ENCODE results near the gene ABCA1. TPM values are rescaled to one million over a fixed set of nuclear protein-coding genes. Genes with fewer than 3 reads are reported as not detected.

Gene ABCA1
- total and polyA plus RNA-seq, 10 of the 15 experiments (the other 5 are each of a cell fraction or from before 2014, with no cell fraction given) = 0.01 to 0.56 (median 0.16) TPM

GRCh38 chr9:104745852-104746251 is 182.1 kb downstream of the ABCA1 start:
- no peak overlapping the region for H3K4me2 ChIP-seq (ENCODE audit: control insufficient read depth, insufficient read depth)
- no peak overlapping the region for H3K9ac ChIP-seq (ENCODE audit: control insufficient read depth, insufficient read depth, low read length)
- CTCF ChIA-PET = interaction anchor here (0.5 to 4.0 kb wide), 13 partner anchors 7 to 1349 kb away, joined by 3 to 15 read pairs (median 4); no protein-coding TSS in a partner anchor
- intact Hi-C loops (cut with micrococcal nuclease; ENCODE audit: unreplicated experiment) = loop anchor here (5.0 to 10.0 kb wide), 3 partner anchors 139 to 654 kb away; partner anchors contain the start of genes OR13C2 and SMC2
- BruUV-seq (replicated peaks) = no TSS peak
- POLR2A ChIA-PET = interaction anchor here (1.0 to 1.2 kb wide), 2 partner anchors 18 to 345 kb away, joined by 3 read pairs; partner anchors contain the start of gene NIPSNAP3B
- peaks cover 12% of the 10 kb centered on the region; the same call in 1 of the 2 replicates for H3K4me1 ChIP-seq (ENCODE audit: control insufficient read depth, insufficient read depth, low read length)
- no peaks in the 10 kb centered on the region for H4K20me1 ChIP-seq (ENCODE audit: control insufficient read depth, insufficient read depth)
- WGBS (ENCODE audit: insufficient coverage, insufficient replicate concordance, low lambda C conversion rate, missing lambda C conversion rate) = 93% methylated on average over 1 of the region's 1 CpG
- H3K9me3 ChIP-seq (replicated peaks; ENCODE audit: control insufficient read depth, insufficient read depth, low read length) = no peaks in the 10 kb centered on the region
- no peak for TF ChIP-seq FOS (IDR thresholded peaks at IDR 0.05; ENCODE audit: borderline replicate concordance, extremely low read depth, insufficient read length)
- H2AFZ ChIP-seq (ENCODE audit: control insufficient read depth, low read depth, low read length) = no peak overlapping the region
- H3K4me3 ChIP-seq = no peak overlapping the region
- no peak for DNase-seq (ENCODE audit: low read depth, low spot score)
- peaks cover 14% of the 10 kb centered on the region for H3K79me2 ChIP-seq (ENCODE audit: control insufficient read depth, insufficient read depth, low read length)
- ATAC-seq = no peak
- SMC1A ChIA-PET (ENCODE audit: uncharacterized antibody, unreplicated experiment) = interaction anchor here (0.7 to 4.8 kb wide), 11 partner anchors 8 to 946 kb away, joined by 3 to 31 read pairs (median 3); partner anchors contain the start of gene NIPSNAP3B
- no peaks in the 10 kb centered on the region for H3K36me3 ChIP-seq (ENCODE audit: control insufficient read depth in 2 of 2, insufficient read depth in 2 of 2, low read length in 1 of 2)
- RAD21 ChIA-PET (ENCODE audit: unreplicated experiment) = interaction anchor here (1.0 to 1.3 kb wide), 2 partner anchors 26 to 251 kb away, joined by 3 read pairs; no protein-coding TSS in a partner anchor
- FAIRE-seq = no peak
- in situ Hi-C loops (cut with MboI) = no loop called here
- no peaks in the 10 kb centered on the region for H3K27me3 ChIP-seq (replicated peaks in 1 of 2; ENCODE audit: control insufficient read depth in 2 of 2, insufficient read depth in 2 of 2, low read length in 1 of 2)
- H3K27ac ChIP-seq (ENCODE audit: control insufficient read depth, insufficient read depth) = no peak overlapping the region

- RAD21 ChIA-PET (ENCODE audit: unreplicated experiment) = interaction anchor here (0.9 to 1.5 kb wide), 3 partner anchors 26 to 134 kb away, joined by 3 to 4 read pairs (median 4); no protein-coding TSS in a partner anchor
- peak; percentile 75 for FAIRE-seq
- BruUV-seq (replicated peaks) = no TSS peak
- in situ Hi-C loops (cut with MboI) = no loop called here
- H4K20me1 ChIP-seq (ENCODE audit: control insufficient read depth, insufficient read depth) = no peaks in the 10 kb centered on the region
- peak; percentile 36 for ATAC-seq
- peak; percentile 58 for DNase-seq (ENCODE audit: low read depth, low spot score)
- H3K27ac ChIP-seq (ENCODE audit: control insufficient read depth, insufficient read depth) = no peak overlapping the region
- H3K36me3 ChIP-seq (ENCODE audit: control insufficient read depth in 2 of 2, insufficient read depth in 2 of 2, low read length in 1 of 2) = no peaks in the 10 kb centered on the region
- H3K4me2 ChIP-seq (ENCODE audit: control insufficient read depth, insufficient read depth) = no peak overlapping the region
- H3K9ac ChIP-seq (ENCODE audit: control insufficient read depth, insufficient read depth, low read length) = no peak overlapping the region
- peaks cover 6% of the 10 kb centered on the region for H3K79me2 ChIP-seq (ENCODE audit: control insufficient read depth, insufficient read depth, low read length)
- POLR2A ChIA-PET = no interaction called here
- 20% methylated on average over 7 of the region's 7 CpGs for WGBS (ENCODE audit: insufficient coverage, insufficient replicate concordance, low lambda C conversion rate, missing lambda C conversion rate)
- intact Hi-C loops (cut with micrococcal nuclease; ENCODE audit: unreplicated experiment) = loop anchor here (1.0 to 10.0 kb wide), 6 partner anchors 60 to 1345 kb away; no protein-coding TSS in a partner anchor
- no peaks in the 10 kb centered on the region for H3K27me3 ChIP-seq (replicated peaks in 1 of 2; ENCODE audit: control insufficient read depth in 2 of 2, insufficient read depth in 2 of 2, low read length in 1 of 2)
- no peak overlapping the region for H2AFZ ChIP-seq (ENCODE audit: control insufficient read depth, low read depth, low read length)
- H3K9me3 ChIP-seq (replicated peaks; ENCODE audit: control insufficient read depth, insufficient read depth, low read length) = no peaks in the 10 kb centered on the region
- no peak overlapping the region for H3K4me3 ChIP-seq
- SMC1A ChIA-PET (ENCODE audit: uncharacterized antibody, unreplicated experiment) = interaction anchor here (0.5 to 1.9 kb wide), 9 partner anchors 10 to 1346 kb away, joined by 3 to 7 read pairs (median 3); no protein-coding TSS in a partner anchor
- H3K4me1 ChIP-seq (ENCODE audit: control insufficient read depth, insufficient read depth, low read length) = no peaks in the 10 kb centered on the region
- CTCF ChIA-PET = interaction anchor here (0.6 to 2.5 kb wide), 14 partner anchors 18 to 1640 kb away, joined by 3 to 9 read pairs (median 3); no protein-coding TSS in a partner anchor
- peak; percentile 92 for TF ChIP-seq RAD21 (IDR thresholded peaks at IDR 0.05; ENCODE audit: insufficient read depth, low read depth, low read length)
- TF ChIP-seq, protein P1, sequence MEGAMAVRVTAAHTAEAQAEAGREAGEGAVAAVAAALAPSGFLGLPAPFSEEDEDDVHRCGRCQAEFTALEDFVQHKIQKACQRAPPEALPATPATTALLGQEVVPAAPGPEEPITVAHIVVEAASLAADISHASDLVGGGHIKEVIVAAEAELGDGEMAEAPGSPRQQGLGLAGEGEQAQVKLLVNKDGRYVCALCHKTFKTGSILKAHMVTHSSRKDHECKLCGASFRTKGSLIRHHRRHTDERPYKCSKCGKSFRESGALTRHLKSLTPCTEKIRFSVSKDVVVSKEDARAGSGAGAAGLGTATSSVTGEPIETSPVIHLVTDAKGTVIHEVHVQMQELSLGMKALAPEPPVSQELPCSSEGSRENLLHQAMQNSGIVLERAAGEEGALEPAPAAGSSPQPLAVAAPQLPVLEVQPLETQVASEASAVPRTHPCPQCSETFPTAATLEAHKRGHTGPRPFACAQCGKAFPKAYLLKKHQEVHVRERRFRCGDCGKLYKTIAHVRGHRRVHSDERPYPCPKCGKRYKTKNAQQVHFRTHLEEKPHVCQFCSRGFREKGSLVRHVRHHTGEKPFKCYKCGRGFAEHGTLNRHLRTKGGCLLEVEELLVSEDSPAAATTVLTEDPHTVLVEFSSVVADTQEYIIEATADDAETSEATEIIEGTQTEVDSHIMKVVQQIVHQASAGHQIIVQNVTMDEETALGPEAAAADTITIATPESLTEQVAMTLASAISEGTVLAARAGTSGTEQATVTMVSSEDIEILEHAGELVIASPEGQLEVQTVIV (IDR thresholded peaks at IDR 0.05; ENCODE audit: borderline replicate concordance, partially characterized antibody) = no peak
- TF ChIP-seq, protein P2, sequence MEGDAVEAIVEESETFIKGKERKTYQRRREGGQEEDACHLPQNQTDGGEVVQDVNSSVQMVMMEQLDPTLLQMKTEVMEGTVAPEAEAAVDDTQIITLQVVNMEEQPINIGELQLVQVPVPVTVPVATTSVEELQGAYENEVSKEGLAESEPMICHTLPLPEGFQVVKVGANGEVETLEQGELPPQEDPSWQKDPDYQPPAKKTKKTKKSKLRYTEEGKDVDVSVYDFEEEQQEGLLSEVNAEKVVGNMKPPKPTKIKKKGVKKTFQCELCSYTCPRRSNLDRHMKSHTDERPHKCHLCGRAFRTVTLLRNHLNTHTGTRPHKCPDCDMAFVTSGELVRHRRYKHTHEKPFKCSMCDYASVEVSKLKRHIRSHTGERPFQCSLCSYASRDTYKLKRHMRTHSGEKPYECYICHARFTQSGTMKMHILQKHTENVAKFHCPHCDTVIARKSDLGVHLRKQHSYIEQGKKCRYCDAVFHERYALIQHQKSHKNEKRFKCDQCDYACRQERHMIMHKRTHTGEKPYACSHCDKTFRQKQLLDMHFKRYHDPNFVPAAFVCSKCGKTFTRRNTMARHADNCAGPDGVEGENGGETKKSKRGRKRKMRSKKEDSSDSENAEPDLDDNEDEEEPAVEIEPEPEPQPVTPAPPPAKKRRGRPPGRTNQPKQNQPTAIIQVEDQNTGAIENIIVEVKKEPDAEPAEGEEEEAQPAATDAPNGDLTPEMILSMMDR (IDR thresholded peaks at IDR 0.05 in 2 of 3, conservative IDR thresholded peaks at IDR 0.05 in 1 of 3; ENCODE audit: control insufficient read depth in 2 of 3, extremely low read depth in 1 of 3, insufficient read depth in 1 of 3, low read depth in 3 of 3, low read length in 3 of 3) = peak; percentile 51 to 85 (median 62); a peak in 5 of 6 replicates
- TF ChIP-seq NRF1 (conservative IDR thresholded peaks at IDR 0.05; ENCODE audit: low read depth, low read length) = no peak
- TF ChIP-seq SMARCA5 (IDR thresholded peaks at IDR 0.05) = peak; percentile 65; the same call in 1 of the 2 replicates
- TF ChIP-seq POU2F2 (IDR thresholded peaks at IDR 0.05; ENCODE audit: borderline replicate concordance, low read depth, low read length) = 0 out of 3 replicates have a peak, but pooled peaks have one; percentile 22
Observed at GRCh38 chr9:104743376-104743985, 184.5 kb downstream of the ABCA1 start.
